ENCODE data around the gene TMEM39A.

GRCh38 chr3:119413603-119414280 is 49.7 kb downstream of the TMEM39A start:
- TF ChIP-seq, protein P1, sequence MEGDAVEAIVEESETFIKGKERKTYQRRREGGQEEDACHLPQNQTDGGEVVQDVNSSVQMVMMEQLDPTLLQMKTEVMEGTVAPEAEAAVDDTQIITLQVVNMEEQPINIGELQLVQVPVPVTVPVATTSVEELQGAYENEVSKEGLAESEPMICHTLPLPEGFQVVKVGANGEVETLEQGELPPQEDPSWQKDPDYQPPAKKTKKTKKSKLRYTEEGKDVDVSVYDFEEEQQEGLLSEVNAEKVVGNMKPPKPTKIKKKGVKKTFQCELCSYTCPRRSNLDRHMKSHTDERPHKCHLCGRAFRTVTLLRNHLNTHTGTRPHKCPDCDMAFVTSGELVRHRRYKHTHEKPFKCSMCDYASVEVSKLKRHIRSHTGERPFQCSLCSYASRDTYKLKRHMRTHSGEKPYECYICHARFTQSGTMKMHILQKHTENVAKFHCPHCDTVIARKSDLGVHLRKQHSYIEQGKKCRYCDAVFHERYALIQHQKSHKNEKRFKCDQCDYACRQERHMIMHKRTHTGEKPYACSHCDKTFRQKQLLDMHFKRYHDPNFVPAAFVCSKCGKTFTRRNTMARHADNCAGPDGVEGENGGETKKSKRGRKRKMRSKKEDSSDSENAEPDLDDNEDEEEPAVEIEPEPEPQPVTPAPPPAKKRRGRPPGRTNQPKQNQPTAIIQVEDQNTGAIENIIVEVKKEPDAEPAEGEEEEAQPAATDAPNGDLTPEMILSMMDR (IDR thresholded peaks at IDR 0.05) = no peak
- no peak for TF ChIP-seq EZH2 (IDR thresholded peaks at IDR 0.05; ENCODE audit: borderline replicate concordance, insufficient read depth, low read depth, low read length, poor library complexity, severe bottlenecking)
